ENCODE results near the gene HS3ST1.

Gene HS3ST1

GRCh38 chr4:11343536-11343935, 85.2 kb downstream of the HS3ST1 start:
- DNase-seq (ENCODE audit: insufficient read length), result no peak
- FAIRE-seq, result no peak
- no peak for TF ChIP-seq TAF1 (IDR thresholded peaks at IDR 0.05; ENCODE audit: borderline replicate concordance, low read depth, low read length)
- TF ChIP-seq POLR2A (IDR thresholded peaks at IDR 0.05; ENCODE audit: low read depth, low read length), result no peak
- TF ChIP-seq POLR2AphosphoS5 (IDR thresholded peaks at IDR 0.05; ENCODE audit: low read depth, low read length), result no peak
